Stimulated activated CD8-positive, alpha-beta memory T cell treated with anti-CD3 and anti-CD28 coated beads, Interleukin-15, amount 100 ng/mL, for 48 hours (primary cell): Measurements from ENCODE around the gene LHFPL6.
A peak's percentile ranks its signal among the peaks of the same experiment; 100 is the strongest.

Experiments used
- DNase-seq, 2 donors: peaks; one replicate each; pipeline ENCODE4 v3.0.0-alpha.2; 2020; ENCODE audit warnings: low read depth in 2 of 2

Gene LHFPL6

GRCh38 chr13:39602614-39603366, at the start of gene LHFPL6:
Gene LHFPL6 (minus strand): TSS chr13:39603193.
- DNase-seq: peak; percentile 48 to 57

DNA sequence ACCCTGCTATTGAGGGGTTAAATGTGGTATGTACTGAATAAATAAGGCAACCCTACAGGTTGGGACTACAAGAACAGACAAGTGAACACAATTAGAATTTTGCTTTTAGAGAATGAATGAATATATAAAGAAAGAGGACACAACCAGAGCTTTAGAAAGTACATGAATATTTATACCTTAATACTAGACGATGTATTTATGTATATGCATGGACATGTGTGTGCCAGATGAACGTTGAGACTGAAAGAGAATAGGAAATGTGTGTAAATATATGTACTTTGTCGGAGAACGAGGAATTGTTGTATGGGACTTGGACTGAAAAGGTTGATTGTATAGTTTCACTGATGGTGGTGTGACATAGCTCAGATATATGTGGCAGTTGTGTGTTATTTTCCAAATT, 43.1 kb upstream of the LHFPL6 start:
- DNase-seq: no peak

GRCh38 chr13:39641645-39642044, 38.7 kb upstream of the LHFPL6 start:
- no peak for DNase-seq

DNA sequence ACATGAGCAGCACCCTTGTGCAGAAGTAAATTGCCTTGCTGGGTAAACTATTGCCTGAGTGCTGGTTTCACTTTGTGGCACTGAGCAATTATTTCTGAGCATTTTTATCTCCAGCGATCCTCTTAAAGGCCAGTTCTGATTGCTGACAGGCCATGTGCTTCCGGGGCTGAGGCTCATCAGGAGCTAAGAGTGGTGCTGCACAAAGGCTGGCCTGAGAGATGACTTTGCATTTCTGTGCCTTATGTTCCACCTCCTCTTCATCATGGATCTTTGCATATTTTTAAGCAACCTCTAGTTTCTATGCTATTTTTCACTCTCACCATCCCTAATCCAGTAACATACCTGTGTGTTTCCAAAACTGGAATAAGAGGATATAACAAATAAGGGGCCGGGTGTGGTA, 34.9 kb upstream of the LHFPL6 start:
- no peak for DNase-seq

GRCh38 chr13:39635564-39635963, 32.6 kb upstream of the LHFPL6 start:
- DNase-seq: no peak

GRCh38 chr13:39632994-39633393, 30.0 kb upstream of the LHFPL6 start:
- no peak for DNase-seq

DNA sequence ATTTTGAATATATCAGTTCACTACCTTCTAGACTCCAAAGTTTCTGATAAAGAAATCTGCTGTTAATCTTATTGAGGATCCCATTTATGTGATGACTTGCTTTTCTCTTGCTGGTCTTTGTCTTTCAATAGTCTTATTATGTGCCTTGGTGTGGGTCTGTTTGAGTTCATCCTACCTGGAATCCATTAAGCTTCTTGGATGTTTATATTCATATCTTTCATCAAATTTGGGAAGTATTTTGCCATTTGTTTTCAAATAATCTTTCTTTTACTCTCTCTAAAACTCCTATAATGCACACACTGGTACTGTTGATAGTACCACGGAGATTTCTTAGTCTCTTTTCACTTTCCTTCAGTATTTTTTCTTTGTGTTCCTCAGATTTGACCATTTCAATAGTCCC, 28.3 kb upstream of the LHFPL6 start:
- DNase-seq: no peak

DNA sequence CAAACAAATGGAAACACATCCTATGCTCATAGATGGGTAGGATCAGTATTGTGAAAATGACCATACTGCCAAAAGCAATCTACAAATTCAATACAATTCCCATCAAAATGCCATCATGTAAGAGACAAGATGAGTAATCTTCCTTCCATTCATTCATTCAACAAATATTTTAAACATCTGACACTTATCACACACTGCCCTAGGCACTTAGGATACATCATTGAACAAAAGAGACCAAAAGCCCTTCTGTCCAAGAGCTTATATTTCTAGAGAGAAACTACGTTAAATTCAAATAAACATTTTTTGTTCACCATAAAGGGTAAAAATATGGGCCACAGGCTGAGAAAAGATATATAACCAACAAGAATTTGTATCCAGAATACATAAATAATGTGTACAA, 20.5 kb upstream of the LHFPL6 start:
- no peak for DNase-seq

DNA sequence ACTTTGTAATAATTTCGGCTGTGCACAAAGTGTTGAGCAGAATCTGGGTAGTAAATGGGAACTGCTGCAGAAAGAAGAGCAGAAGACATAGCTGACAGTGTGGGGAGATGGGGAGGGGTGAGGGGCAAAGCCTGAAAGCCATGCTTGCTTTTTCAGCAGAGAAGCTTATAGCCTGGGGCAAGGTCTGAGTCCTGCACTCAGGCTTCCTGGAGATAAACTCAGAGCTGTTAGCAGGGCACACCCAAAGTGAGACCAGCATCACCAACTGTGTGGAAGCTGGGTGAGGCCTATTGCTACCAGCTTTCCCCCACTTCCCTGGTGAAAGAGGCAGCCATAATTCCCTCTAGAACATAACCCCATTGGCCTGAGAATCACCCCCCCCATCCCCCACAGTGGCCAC, 15.6 kb upstream of the LHFPL6 start:
- DNase-seq: no peak

DNA sequence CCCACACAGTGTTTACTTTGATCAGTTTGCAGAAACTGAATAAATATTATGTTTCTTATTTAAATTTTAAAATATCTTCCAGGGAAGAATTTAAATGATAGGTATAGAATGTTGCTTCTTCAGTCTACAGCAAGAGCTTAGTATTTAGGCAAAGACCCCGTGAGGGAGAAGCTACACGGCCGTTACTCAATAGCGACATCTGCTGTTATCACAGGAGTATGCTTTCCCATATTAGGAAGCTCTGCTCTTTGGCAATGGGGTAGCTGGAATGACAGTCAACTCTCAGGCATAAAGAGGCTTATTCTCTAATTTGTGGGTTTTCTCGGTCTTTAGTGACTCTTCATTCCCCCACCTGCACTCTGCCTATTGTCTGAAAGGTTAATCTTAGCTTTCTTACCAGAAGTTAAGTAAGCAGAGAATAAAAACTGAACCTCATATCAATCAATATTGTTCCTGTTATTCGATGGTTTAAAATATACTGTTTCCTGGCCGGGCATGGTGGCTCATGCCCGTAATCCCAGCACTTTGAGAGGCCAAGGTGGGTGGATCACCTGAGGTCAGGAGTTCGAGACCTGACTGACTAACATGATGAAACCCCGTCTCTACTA, 13.2 kb upstream of the LHFPL6 start:
- DNase-seq: peak in 1 of 2 donors; percentile 4

GRCh38 chr13:39612023-39612637, 9.1 kb upstream of the LHFPL6 start:
- DNase-seq: peak in 1 of 2 donors; percentile 9

DNA sequence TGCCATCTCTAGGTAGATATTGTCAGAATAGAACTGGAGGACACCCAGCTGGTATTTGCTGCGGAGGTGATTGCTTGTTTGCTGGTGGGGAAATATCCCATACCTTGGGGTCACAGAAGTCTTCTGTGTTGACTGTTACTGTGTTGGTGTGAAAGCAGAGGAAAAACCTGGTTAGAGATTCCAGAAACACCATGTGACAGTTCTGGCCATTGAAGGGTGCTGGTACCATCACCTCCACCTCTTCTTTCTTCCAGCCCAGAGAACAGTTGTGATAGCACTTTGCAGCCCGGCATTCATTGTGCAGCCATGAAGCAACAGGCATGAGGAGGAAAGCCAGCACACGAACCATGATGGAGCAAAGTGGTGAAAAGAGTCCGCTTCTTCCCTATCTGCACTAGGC, 4.9 kb upstream of the LHFPL6 start:
- DNase-seq: no peak

DNA sequence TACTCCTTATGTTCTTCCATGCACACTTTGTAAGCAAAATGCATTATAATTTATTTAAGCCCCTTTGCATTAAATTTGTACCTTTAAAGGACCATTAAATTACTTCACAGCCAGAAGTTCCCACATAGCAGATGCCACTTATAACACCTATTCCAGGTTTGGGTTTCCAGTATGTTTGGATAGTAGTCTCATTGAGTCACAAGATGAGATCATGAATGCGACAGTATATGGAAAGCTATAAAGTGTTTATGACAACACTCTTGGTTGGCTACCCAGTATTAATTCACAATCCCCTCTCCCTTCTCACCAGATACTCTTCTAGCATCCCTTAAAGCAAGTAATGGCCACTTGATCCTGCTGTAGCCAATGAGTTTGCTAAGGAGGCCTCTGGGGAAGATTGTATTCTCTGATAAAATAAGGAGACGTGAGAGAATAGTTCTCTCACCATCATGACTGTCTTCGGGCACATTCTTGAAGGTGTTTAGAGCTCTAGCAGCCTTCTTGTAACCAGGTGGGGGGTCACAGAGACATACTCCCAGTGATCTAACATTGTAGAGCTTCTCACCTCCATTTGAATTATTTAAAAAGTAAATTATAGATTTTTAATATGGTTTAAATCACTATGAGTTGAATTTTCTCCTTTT, 2.8 kb upstream of the LHFPL6 start:
- DNase-seq: no peak

DNA sequence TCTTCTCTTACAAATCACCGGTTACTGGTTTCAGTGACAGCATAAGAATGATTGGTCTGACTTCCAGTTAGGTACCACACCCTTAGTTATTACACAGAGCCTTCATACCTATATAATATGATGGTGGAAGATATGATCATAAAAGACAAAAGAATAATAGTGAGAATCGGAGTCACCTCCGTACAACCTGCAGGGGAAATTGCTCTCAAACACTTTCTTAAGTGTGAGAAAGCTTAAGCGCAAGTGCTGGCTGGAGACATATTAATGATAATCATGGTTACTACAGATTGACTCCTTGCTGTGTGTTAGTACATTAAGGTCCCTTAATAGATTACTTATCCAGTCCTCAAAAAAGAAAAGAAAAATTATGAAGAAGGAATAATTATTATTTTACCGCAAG, 1.8 kb upstream of the LHFPL6 start:
- DNase-seq: no peak

DNA sequence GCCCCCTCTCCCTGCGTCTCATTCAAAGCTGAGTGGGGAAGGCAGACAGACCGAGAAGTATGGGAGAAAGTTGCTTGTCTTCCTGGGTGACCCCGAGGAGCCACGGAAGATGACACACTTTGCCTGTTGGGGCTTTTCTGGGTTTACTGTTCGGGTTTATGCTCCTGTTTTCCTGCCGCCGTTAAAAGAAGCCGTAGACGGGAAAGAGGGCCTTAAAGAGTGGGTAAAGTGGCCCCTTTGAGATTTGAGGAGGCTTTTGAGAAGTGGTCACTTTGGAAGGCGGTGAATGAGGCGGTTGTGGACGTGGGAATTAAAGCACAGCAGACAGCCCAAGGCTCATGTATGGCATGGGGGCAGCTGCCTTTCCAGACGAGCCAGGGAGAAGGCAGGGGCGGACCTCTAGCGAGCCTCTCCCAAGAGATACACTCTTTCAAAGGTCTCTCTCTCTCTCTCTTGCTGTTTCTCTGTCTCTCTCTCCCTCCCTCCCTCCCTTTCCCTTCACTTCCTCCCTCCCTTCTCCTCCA, 493 bp upstream of the LHFPL6 start:
- no peak for DNase-seq

GRCh38 chr13:39602277-39602613, 748 bp downstream of the LHFPL6 start:
- DNase-seq: no peak

DNA sequence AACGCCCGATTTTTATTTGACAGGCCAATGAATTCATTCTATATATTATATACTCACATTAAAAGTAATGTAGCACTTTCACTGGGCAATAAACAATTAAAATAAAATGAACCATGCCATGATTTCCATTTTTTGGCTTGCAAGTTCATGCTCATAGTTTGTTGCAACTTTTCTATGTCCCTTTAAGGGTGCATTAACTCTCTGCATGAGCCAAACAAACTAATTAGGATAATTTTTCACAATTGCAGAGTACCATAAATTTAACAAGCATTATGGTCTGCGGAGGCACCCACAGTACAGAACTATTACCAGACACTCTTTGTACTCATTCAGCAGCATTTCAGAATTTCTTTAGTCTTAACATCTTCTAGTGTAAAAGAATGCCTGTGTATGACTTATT, 1.4 kb downstream of the LHFPL6 start:
- no peak for DNase-seq

DNA sequence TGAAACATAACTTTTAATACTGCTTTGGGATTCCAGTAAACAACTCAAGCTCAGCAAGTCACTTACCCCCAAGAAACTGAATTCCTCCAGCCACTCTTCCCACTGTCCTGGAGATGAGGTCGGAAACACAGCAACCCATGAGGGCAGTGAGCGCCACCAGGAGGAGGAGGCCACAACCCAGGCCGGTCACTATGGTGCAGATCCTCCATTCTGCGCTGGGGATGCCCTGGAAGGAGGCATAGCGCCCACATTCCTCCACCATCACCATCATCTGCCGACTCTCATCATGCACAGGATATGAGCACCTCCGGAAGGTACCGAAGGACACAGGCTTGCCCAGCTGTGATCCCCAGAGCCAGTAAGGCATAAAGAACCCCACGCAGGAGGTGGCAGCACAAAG, 2.2 kb downstream of the LHFPL6 start:
- DNase-seq: no peak

DNA sequence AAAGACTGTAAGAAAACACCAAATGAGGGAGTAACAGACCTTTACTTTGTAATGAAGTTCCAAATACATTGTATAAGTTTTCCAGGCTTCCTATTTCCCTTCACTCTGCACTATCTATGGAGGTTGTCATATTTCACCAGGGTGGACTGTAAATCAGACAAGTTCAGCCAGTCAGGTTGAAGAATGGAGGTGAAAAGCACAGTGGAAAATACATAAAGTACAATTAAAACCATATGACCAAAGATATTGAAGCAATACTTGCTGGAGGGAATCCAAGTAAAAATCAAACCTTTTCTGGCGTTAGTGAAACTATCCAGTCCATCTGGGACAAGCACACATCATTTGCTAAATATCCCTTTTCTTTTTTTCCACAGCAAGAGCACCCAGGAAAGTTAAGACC, 3.2 kb downstream of the LHFPL6 start:
- DNase-seq: no peak

DNA sequence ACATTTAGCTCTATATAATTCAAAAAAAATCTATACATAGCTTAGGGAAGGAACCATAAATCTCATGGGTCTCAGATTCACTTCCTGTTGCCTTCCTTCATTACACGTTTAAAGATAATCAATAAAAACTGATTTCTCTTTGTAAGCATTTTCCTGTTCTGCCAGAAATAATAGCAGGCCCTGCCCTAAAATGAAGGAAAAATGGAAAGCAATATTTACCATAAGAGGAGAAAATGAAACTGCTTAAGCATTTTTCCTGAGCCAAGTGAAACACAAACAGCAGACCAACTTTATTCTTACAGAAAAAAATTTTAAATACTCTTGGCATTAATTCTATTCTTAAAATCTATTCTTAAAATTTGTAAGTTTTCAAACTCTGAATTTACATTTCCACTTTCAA, 4.0 kb downstream of the LHFPL6 start:
- DNase-seq: no peak

DNA sequence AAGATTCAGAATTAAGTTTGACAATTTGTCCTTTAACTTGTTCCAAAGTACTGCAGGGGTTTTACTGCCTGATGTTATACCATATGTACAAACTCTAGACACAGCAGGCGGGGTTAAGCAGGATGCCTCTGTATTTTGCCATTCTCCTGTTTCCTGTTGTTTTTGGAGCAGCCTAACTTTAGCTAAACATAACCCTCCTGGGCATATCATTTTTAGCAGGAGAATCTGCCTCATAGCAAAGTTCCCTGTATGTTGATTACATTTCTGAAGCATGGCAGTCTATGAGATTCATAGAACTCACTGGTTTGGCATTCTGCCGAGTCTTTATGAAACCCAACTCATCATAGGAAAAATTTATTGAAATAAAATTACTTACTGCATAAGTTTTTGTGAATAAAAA, 5.2 kb downstream of the LHFPL6 start:
- DNase-seq: no peak

DNA sequence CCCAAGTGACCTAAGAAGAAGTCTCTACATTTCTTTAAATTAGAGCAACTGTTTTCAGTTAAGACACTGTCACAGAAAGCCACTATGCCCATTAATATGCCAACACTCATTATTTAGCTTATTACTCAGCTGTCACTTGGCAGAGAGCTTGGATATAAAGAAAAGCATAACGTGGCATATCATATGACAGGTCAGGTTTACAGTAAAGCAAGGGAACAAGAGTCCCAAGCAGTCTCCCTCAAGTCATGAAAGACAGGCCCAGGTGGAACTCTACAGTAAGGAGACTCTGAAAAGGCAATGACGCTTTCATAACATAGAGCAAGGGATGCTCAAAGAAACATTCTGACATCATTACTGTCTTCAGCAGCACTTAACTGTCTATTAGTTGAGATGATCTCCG, 6.3 kb downstream of the LHFPL6 start:
- DNase-seq: no peak

DNA sequence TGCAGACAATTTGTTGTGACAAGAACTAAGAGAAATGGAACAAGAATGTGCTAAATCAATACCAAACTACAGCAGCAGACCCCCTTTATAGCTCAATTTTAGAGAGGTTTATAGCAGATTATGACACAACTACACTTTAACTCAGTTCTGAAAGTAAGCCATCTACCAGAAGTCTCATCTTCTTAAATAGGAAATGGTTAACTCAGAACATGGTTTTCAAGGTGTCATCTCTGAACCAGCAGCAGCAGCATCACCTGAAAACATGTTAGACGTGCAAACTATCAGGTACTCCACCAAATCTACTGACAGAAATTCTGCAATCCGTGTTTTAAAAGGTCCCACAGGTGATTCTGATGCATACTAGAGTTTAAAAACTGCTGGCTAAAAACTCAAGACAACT, 6.8 kb downstream of the LHFPL6 start:
- no peak for DNase-seq
